HG02852 (cell line): Measurements from ENCODE around the gene NANOG.
"Not testable (repeated sequence)": the region's sequence is repeated elsewhere in the genome, so short reads cannot be mapped to it uniquely, and the experiment has no call there.

Experiments
- ATAC-seq: cut with Tn5 transposase; IDR thresholded peaks from one replicate; pipeline ENCODE4 v1.9.1; 2021; ENCODE audit warnings: mild to moderate bottlenecking, moderate library complexity; ENCODE audit not compliant: unreplicated experiment

NANOG gene

GRCh38 chr12:7798750-7799308 lies 9.6 kb downstream of the NANOG start:
- not testable (repeated sequence) for ATAC-seq

GRCh38 chr12:7801460-7801859 lies 12.3 kb downstream of the NANOG start:
- no peak for ATAC-seq

GRCh38 chr12:7806319-7806718 lies 17.1 kb downstream of the NANOG start:
- ATAC-seq: not testable (repeated sequence)

- ATAC-seq: no peak
These were observed 17.8 kb downstream of the NANOG start for GRCh38 chr12:7806863-7807487.

GRCh38 chr12:7825754-7826153 lies 36.6 kb downstream of the NANOG start:
- not testable (repeated sequence) for ATAC-seq

- ATAC-seq: not testable (repeated sequence)
These were observed 40.5 kb downstream of the NANOG start for GRCh38 chr12:7829737-7830136.

- no peak for ATAC-seq
These were observed 43.0 kb downstream of the NANOG start for GRCh38 chr12:7832059-7832696.

- ATAC-seq: not testable (repeated sequence)
These were observed 44.0 kb downstream of the NANOG start for GRCh38 chr12:7833201-7833600.

GRCh38 chr12:7833831-7834230 lies 44.6 kb downstream of the NANOG start:
- ATAC-seq: no peak

- ATAC-seq: no peak
These were observed 45.5 kb downstream of the NANOG start for GRCh38 chr12:7834701-7835100.

- no peak for ATAC-seq
These were observed 45.9 kb downstream of the NANOG start for GRCh38 chr12:7835116-7835515.

- ATAC-seq: no peak
These were observed 46.6 kb downstream of the NANOG start for GRCh38 chr12:7835766-7836165.

- no peak for ATAC-seq
These were observed 48.2 kb downstream of the NANOG start for GRCh38 chr12:7837366-7837765.

- not testable (repeated sequence) for ATAC-seq
These were observed 50.0 kb downstream of the NANOG start for GRCh38 chr12:7839226-7839625.

- ATAC-seq: not testable (repeated sequence)
These were observed 50.6 kb downstream of the NANOG start for GRCh38 chr12:7839848-7840247.

- not testable (repeated sequence) for ATAC-seq
These were observed 53.2 kb downstream of the NANOG start for GRCh38 chr12:7842444-7842843.

- ATAC-seq: not testable (repeated sequence)
These were observed 53.9 kb downstream of the NANOG start for GRCh38 chr12:7843149-7843548.

- not testable (repeated sequence) for ATAC-seq
These were observed 54.4 kb downstream of the NANOG start for GRCh38 chr12:7843583-7843982.

- no peak for ATAC-seq
These were observed 54.9 kb downstream of the NANOG start for GRCh38 chr12:7844116-7844515.

GRCh38 chr12:7847226-7848097 lies 58.3 kb downstream of the NANOG start:
- ATAC-seq: not testable (repeated sequence)

GRCh38 chr12:7848098-7848422 lies 58.9 kb downstream of the NANOG start:
- ATAC-seq: not testable (repeated sequence)
